ENCODE data around the gene TMC6.

The TMC6 gene

DNA sequence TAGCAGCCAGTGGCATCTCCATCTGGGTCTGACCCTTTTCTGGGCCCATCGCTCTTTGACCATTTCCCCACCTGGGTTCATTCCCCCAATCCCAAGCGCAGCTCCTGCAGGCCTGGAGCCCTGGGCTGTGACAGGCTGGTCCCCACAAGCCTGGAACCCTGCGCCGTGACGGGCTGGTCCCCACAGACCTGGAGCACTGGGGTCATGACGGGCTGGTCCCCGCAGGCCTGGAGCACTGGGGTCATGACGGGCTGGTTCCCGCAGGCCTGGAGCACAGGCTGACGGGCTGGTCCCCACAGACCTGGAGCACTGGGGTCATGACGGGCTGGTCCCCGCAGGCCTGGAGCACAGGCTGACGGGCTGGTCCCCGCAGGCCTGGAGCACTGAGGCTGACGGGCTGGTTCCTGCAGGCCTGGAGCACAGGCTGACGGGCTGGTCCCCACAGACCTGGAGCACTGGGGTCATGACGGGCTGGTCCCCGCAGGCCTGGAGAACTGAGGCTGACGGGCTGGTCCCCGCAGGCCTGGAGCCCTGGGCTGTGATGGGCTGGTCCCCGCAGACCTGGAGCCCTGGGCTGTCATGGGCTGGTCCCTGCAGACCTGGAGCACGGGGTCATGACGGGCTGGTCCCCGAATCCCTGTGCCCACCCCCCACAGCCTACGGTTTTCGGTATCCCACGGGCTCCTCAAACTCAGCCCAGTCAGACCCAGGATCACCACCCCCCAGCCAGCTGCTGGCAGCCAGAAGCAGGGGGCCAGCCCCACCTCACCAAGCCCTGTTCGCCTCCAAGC lies 16.6 kb downstream of the TMC6 start:
- TF ChIP-seq, protein P1, sequence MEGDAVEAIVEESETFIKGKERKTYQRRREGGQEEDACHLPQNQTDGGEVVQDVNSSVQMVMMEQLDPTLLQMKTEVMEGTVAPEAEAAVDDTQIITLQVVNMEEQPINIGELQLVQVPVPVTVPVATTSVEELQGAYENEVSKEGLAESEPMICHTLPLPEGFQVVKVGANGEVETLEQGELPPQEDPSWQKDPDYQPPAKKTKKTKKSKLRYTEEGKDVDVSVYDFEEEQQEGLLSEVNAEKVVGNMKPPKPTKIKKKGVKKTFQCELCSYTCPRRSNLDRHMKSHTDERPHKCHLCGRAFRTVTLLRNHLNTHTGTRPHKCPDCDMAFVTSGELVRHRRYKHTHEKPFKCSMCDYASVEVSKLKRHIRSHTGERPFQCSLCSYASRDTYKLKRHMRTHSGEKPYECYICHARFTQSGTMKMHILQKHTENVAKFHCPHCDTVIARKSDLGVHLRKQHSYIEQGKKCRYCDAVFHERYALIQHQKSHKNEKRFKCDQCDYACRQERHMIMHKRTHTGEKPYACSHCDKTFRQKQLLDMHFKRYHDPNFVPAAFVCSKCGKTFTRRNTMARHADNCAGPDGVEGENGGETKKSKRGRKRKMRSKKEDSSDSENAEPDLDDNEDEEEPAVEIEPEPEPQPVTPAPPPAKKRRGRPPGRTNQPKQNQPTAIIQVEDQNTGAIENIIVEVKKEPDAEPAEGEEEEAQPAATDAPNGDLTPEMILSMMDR (conservative IDR thresholded peaks at IDR 0.05), result no peak
- no peak for TF ChIP-seq ZFX (IDR thresholded peaks at IDR 0.05)
- peak overlapping the region; percentile 85; the same call in 1 of the 2 replicates for H3K27ac ChIP-seq

DNA sequence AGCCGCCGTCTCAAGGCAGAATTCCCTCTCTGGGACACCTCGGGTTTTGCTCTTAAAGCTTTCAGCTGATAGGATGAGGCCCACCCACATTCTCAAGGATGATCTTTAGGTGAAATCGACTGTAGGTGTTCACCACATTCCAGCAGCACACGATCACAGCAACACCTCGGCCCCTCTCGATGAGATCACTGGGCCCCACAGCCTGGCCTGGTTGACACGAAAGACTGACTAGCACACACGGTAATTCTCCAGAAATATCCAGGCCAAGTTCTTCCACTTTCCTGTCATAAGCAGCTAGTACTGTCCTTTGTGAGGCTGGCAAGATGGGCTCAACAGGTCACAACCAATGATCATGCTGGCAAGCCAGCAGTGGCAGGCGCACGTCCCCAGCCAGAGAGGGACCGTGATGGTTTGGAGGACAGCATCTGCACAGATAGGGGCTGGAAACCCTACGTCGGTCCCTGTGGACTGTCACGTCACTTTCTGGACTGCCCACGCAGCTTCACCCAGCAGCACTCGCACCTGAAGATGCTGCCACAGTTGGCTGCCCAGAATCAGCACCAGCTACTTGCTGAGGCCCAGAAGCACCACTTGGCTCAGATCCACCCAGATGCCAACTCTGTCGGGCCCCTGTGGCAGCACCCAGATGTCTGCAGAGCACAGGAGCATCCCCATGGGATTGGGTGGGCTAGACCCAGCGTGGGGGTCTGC lies 17.4 kb downstream of the TMC6 start:
- H3K27ac ChIP-seq, result no peak overlapping the region
- TF ChIP-seq, protein P1 (conservative IDR thresholded peaks at IDR 0.05), result no peak
- TF ChIP-seq ZFX (IDR thresholded peaks at IDR 0.05), result no peak

DNA sequence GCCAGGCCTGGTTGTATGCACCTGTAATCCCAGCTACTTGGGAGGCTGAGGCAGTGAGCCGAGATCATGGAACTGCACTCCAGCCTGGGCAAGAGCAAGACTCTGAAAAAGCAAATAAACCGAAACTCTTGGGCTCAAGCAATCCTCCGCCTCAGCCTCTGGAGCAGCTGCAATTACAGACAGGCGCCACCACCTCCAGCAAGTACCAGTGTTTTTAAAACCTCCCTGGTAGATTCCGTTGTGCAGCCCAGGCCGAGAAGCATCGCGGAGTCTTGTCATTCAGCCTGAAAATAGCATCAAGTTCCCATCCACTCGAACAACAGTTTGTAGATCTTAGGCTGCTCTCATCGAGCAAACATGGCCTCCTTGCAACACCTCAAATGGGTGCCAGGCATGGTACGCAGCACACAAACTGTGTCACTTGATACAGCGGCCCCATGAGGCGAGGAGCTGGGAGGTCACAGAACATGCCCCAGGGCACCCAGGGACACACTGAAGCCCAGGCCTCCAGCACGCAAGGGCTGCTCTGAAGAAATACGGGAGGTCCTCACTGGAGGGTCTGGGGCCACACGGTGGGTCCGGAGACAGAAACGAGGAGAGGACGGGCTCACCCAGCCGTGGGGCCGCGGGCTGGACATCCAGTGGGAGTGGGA lies 18.1 kb downstream of the TMC6 start:
- no peak overlapping the region for H3K27ac ChIP-seq
- TF ChIP-seq, protein P1 (conservative IDR thresholded peaks at IDR 0.05), result no peak
- no peak for TF ChIP-seq ZFX (IDR thresholded peaks at IDR 0.05)

DNA sequence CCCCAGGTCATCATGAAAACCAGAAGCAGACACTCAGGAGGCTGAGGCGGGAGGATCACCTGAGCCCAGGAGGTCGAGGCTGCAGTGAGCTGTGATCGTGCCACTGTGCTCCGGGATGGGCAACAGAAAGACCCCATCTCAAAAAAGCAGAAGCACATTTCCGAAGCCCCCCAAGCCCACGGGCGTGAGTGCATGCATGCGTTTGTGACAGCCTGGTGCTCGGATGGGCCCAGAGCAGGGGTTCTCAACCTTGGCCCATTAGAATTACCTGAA lies 19.1 kb downstream of the TMC6 start:
- H3K27ac ChIP-seq, result no peak overlapping the region
- TF ChIP-seq, protein P1 (conservative IDR thresholded peaks at IDR 0.05), result no peak
- TF ChIP-seq ZFX (IDR thresholded peaks at IDR 0.05), result no peak

DNA sequence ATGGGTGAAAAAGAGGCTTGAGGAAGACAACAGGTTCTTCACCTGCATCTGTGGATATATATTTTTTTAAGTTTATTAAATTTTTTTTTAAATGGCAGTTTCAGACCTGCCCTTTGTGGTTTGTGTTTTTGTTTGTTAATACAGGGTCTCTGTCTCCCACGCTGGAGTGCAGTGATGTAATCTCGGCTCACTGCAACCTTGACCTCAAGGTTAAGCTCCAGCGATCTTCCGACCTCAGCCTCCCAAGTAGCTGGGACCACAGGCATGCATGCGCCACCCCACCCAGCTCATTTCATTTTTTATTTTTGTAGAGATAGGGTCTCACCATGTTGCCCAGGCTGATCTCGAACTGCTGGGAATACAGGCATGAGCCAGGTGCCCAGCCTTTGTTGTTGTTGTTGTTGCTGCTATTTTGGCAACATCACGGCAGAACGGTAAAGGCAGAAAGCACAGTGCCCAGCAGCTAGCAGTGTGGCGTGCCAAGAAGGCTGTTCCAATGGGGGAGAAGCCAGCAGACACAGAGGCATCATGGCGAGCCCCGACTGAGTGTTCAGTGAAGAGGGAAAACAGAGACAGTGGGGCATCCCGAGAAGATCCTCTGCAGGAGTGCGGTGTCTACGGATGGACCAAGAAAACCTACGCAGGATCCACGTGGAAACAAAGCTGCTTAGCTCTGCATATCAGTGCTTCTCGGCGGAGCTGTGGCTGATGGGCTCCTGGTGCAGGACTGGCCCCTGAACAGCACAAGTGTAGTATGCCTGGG lies 19.6 kb downstream of the TMC6 start:
- TF ChIP-seq ZFX (IDR thresholded peaks at IDR 0.05), result no peak
- TF ChIP-seq, protein P1 (conservative IDR thresholded peaks at IDR 0.05), result no peak
- H3K27ac ChIP-seq, result no peak overlapping the region

DNA sequence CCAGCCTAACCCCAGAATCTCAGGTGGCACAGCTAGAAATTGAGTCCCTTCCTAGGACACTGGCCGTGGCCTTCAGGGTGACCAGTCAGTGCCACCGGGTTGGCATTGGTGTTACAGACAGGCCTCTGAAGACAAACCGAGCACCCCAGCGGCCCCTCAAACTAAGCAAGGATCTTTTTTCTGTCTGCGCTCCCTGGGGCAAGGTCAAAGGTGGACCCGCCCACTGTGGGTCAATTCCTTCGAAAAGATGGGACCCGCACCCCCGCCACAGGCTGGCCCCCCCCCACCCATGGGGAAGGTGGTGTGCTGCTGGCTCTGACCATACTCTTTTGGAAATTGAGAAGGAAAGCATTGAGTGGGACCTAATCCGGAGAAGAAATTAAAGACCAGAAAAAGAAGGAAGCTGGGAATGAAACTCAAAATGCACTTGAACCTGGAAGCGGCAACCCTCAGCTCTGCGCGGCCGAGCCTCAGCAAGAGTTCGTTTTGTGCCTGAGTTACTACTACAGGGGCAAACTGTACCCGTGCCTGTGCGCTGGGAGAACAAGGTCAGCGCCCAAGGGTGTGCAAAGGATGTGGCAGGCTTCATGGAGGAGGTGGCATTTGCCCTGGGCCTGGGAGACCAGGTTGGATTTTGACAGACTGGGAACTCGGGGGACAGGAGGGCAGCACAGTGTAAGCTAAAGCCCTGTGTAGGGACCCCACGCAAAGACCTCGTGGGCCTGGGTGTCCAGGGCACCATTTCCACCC lies 20.4 kb downstream of the TMC6 start:
- peak overlapping the region; percentile 16; the same call in 1 of the 2 replicates for H3K27ac ChIP-seq
- TF ChIP-seq, protein P1 (conservative IDR thresholded peaks at IDR 0.05), result no peak
- TF ChIP-seq ZFX (IDR thresholded peaks at IDR 0.05), result no peak
